ES-I3 (cell line): ENCODE measurements around the gene CREM.

Source experiments
- H3K36me3 ChIP-seq: 2 replicates; pipeline ENCODE4 v1.6.1; 2013; ENCODE audit warnings: mild to moderate bottlenecking, low read length, control low read depth, moderate library complexity; ENCODE audit not compliant: insufficient read depth
- H3K4me1 ChIP-seq: 2 replicates; pipeline ENCODE4 v1.6.1; 2013; ENCODE audit warnings: mild to moderate bottlenecking, control low read depth, low read length; ENCODE audit not compliant: insufficient read depth
- H3K9ac ChIP-seq: 2 replicates; pipeline ENCODE4 v1.6.1; 2013; ENCODE audit warnings: low read depth, mild to moderate bottlenecking, low read length, moderate library complexity
- H3K9me3 ChIP-seq: 2 replicates; pipeline ENCODE4 v1.6.1; 2013; ENCODE audit warnings: mild to moderate bottlenecking, low read length, moderate library complexity; ENCODE audit not compliant: control insufficient read depth, insufficient read depth

The CREM gene

DNA sequence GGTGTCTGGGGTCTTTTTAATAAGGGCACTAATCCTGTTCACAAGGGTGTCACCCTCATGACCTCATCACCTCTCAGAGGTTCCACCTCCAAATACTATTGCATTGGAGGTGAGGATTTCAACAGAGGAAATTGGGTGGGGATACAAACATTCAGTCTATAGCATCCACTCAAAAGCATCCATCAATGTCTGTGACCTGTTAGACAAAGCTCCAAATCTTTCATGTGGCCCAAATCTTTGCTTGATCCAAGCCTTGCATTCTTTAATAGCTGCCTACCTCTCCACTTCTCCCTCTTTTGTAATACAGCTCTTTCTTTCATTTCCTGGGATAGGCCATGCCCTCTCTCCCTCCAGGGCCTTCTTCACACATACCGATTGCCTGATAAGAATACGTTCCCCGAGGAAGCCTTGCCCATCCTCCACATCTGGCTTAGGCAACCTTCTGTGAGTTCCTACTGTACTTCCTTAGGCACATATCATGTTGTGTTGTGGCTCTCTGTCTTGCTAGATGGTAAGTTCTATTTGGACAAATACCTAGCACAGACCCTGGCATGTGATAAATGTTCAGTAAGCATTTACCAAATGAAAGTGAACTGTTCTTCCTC is 66.1 kb downstream of the CREM start:
- Histone ChIP-seq H3K9me3 (peaks cover 5% of the 10 kb centered on the region), H3K9ac (no peak overlapping the region), H3K4me1 (peaks cover 10% of the 10 kb centered on the region), H3K36me3 (no peaks in the 10 kb centered on the region; the same call in 1 of the 2 replicates)

DNA sequence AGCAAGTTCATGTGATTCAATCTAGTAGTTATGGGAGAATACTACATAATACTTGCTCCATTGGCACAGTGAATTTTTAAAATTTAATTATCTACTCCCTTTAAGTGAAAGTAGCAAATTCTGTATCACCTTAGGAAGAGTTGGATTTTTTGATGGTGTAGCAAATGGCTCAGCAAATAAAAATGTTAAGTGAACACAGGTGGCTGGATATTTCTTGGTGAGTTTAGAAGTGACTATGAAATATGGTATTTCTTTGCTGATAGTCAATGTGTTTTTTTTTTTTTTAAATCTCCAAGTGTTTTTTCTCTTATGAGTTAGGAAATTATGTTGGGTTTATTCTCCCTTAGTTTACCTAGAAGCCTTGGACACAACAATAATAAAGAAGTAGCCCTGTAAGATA is 67.8 kb downstream of the CREM start:
- H3K36me3 ChIP-seq: no peaks in the 10 kb centered on the region; the same call in 1 of the 2 replicates

DNA sequence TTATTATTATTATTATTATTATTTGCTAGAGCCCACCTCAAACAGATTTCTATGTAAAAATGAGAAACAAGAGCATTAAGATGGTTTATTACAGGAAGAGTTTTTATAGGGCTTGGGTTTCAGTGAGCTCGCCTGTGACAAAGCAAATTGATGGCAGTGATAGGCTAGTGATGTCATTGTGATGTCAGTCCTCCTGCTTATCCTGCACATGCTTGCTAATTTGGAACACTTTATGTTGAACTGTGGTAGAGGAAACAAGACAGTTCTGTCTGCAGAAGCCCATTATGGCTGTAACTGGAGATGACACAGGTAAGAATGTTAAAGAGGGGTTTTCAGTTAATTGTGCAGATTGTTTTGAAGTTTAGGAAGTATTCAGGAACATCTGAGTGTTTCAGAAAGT is 68.3 kb downstream of the CREM start:
- Histone ChIP-seq H3K36me3 (no peaks in the 10 kb centered on the region; the same call in 1 of the 2 replicates), H3K4me1 (peaks cover 10% of the 10 kb centered on the region), H3K9ac (peak overlapping the region; percentile 50; the same call in 1 of the 2 replicates), H3K9me3 (peaks cover 5% of the 10 kb centered on the region)

More for the DNA sequence above, 67.8 kb downstream of the CREM start:
- Histone ChIP-seq H3K4me1 (peaks cover 10% of the 10 kb centered on the region), H3K9ac (no peak overlapping the region), H3K9me3 (peaks cover 5% of the 10 kb centered on the region)

DNA sequence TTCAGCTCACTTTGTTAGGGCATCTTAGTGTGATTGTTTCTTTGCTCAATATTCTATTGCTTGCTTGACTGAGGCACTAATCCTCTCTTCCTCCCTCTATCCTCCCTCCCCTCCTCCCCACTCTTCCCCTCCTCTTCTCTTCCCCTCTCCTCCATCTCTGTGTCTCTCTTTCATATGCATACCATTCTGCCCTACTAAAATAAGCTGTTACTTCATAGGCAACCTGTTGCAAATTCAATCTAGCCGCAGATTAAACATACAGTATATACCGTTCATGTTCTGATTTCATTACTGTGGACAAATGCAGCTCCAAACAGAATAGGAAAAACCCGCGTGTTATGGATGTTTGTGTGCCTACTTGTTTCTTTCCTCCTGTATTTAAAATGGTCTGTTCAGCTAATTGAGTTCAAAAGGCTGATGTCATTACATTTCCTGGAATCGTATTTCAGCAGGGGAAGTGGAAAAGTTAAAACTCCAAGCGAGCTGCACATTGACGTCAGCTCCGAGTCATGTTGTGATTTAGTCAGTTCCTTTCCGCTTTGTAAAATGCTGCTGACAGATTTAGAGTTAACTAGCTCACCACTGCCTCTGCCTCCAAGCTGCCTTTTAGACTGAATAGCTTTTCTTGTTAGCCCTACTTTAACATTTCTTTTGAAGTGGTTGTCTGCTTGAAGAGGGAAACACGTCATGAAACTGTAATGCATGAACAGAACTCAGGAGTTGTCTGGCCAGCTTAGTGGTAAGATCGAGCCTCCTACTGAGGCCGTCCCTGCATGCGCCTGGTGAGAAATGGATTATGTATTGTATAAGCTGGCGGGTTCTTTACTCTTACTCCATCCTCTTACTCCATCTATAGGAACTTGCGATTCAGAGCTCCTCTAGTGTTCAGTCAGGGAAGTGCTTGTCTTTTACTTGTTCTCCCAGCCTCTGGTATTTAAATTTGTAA is 69.0 kb downstream of the CREM start:
- Histone ChIP-seq H3K9me3 (peaks cover 5% of the 10 kb centered on the region), H3K36me3 (no peaks in the 10 kb centered on the region; the same call in 1 of the 2 replicates), H3K4me1 (peaks cover 10% of the 10 kb centered on the region), H3K9ac (peak overlapping the region; percentile 50)

DNA sequence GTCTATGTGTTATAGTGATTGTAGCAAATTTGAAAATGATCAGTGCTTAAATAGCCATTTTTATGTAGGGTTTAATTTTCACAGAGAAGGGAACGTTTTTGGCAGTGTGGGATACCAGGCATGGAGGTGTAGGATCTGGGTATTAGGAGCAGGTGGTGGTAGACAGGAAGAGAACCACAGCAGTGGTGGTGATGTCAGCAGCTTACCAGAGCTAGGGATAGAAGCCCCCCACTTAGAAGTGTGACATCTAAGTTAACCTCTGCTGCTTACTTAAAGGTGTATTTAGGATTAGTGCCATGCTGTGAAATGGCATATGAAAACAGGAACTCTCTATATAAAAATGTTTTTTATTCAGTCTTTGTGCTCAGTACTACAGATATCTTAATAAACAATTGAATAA is 73.8 kb downstream of the CREM start:
- H3K9me3 ChIP-seq: no peaks in the 10 kb centered on the region
- H3K4me1 ChIP-seq: no peaks in the 10 kb centered on the region
- no peaks in the 10 kb centered on the region for H3K36me3 ChIP-seq
- H3K9ac ChIP-seq: no peak overlapping the region

DNA sequence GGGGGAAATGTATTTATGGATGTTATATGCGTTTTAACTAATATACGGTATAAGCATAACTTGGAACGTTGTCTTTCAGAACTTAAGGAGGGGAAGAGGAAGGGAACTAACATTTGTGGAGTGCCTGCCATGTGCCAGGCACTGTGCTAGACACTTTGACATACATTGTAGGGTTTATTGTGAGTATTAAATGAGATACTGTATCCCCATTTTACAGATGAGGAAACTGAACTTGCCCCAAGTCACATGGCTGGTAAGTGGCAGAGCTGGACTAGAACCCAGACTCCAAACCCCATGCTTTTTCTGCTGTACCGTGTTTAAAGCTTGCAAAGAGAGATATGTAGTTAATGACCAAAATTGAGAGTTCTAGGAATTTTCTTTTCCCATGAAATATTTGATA is 74.6 kb downstream of the CREM start:
- Histone ChIP-seq H3K36me3 (no peaks in the 10 kb centered on the region), H3K9me3 (no peaks in the 10 kb centered on the region), H3K9ac (no peak overlapping the region), H3K4me1 (no peaks in the 10 kb centered on the region)

DNA sequence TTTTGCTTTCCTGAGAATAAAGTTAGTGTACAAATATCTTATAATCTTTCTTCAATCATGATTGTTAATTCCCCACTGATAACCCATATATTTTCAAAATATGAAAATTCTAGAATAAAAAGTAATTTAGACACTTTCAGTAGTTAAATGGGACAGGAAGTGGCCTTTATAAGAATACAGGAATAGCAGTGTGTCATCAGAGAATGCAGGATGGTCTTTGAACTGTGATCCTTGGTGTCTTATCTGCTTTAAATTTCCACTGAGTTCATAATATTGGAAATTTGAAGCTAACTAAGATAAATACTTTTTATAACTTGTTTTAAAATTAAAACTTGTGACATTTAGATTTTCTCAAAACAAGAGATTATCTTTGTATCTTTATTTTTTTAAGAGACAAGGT is 75.4 kb downstream of the CREM start:
- Histone ChIP-seq H3K9me3 (no peaks in the 10 kb centered on the region), H3K4me1 (no peaks in the 10 kb centered on the region), H3K9ac (no peak overlapping the region), H3K36me3 (no peaks in the 10 kb centered on the region)

DNA sequence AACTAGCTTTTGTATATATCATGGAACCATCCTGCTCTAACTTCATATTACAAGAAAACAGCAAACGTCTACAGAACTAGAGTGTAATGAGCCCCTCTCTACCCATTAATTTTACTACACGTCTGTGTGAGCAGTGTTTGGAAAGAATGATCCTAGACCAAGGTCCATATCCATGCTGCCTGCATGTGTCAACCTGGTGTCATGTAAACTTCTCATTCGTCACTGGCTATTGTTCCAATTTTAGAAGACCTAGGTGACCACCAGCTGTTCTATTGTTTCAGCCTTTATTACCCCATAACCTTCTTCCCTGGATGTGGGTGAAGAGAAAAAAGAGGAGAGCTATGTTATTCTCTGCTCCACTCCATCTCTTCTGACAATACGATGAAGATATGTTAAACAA is 77.1 kb downstream of the CREM start:
- no peaks in the 10 kb centered on the region; the same call in 1 of the 2 replicates for H3K36me3 ChIP-seq
- H3K9ac ChIP-seq: no peak overlapping the region
- no peaks in the 10 kb centered on the region for H3K9me3 ChIP-seq
- H3K4me1 ChIP-seq: peaks cover 1% of the 10 kb centered on the region; the same call in 1 of the 2 replicates

DNA sequence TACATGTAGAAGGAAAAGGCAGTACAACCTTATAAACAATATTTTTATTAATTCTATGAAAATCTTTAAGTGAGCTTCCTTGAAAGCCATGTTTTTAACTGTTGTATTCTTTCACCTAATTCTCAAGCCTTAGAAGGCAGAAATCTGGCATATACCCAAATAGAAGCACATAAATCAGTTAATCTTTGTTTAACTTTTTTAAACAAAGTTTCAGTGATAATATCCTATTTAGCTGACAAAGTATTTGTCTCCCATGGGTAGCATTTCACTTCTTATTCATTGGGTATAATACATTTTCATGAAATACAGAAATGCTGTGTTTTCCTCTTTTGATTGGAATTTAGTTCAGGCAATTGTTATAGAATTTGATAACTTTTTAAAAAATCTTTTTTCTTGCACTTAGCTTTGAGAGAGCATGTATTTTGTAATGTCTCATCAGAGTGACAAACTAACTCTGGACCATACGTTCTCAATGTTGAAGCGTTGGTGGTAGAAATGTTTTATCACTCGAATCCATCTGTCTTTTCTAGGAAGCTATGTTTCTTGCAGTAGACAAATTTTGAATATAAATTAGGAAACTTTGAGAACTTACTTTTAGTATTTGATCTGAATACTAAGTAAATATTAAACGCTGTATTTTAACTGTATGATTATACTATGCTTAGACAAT is 78.1 kb downstream of the CREM start:
- peaks cover 9% of the 10 kb centered on the region; the same call in 1 of the 2 replicates for H3K4me1 ChIP-seq
- no peaks in the 10 kb centered on the region for H3K9me3 ChIP-seq
- H3K36me3 ChIP-seq: no peaks in the 10 kb centered on the region; the same call in 1 of the 2 replicates
- no peak overlapping the region for H3K9ac ChIP-seq

DNA sequence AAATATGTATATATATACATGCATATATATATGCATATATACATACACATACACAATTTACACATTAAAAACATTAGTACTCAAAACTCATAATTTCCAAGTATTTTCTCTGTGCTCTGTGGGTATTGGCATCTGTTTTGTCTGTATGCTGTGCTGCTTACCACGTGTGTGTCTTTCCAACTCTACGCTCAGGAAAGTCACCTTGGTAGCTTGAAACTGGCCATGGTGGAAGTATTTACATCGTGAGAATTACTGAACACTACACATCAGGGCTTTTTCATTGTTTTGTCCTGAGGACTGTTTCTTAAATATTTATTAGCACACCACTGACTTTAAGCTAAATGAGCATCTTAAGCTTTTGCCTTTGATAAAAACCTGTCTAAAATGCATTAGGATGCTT is 79.6 kb downstream of the CREM start:
- Histone ChIP-seq H3K9ac (no peak overlapping the region), H3K9me3 (no peaks in the 10 kb centered on the region), H3K36me3 (no peaks in the 10 kb centered on the region; the same call in 1 of the 2 replicates), H3K4me1 (peaks cover 23% of the 10 kb centered on the region)

DNA sequence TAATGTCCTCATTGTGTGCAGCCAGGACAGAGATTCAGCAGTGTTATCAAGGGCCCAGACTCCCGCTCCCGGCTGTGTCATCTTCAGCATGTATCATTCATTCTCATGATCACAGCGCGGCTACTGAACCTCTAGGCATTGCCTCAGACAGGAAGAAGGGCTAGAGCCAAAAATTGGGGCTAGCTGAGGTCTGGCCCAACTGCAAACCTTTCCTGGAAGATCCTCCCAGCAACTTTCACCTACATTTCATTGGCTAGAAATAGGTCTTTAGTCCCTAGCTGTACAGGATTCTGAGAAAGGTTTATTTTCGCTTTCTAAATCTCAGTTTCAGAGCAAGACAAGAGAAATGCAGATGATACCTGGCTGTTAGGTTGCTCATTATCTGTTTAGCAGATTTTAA is 81.9 kb downstream of the CREM start:
- H3K36me3 ChIP-seq: no peaks in the 10 kb centered on the region; the same call in 1 of the 2 replicates
- H3K9ac ChIP-seq: no peak overlapping the region
- H3K4me1 ChIP-seq: peaks cover 34% of the 10 kb centered on the region
- H3K9me3 ChIP-seq: no peaks in the 10 kb centered on the region

DNA sequence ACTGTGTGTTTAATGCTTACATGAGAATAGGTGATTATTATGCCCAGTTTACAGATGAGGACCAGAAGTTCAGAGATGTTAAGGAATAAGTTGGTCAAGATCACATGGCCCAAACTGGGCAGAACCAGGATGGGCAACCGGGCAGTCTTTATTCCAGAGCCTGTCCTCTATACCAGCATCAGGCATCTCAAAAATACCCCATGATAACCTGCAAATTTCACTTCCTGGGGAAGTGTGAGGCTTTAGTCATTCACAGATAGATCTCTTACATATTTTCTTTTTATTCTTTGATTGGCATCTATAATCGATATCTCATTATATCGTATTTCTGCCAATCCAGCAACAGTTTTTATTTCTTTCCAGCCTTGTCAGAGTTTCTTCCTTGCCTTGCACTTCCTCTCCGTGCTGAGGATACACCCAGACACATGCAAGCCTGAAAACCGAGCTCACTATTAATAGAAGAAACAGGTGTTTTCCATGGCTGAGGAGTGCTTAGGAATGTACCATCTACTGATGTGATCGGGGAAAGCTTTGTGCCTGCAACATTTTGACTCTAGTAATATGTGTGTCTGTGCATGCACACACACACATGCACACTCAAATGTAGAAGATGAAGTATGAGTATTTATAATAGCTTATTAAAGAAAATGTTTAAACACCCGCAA is 82.4 kb downstream of the CREM start:
- peaks cover 34% of the 10 kb centered on the region for H3K4me1 ChIP-seq
- H3K9ac ChIP-seq: no peak overlapping the region
- H3K36me3 ChIP-seq: no peaks in the 10 kb centered on the region; the same call in 1 of the 2 replicates
- no peaks in the 10 kb centered on the region for H3K9me3 ChIP-seq

DNA sequence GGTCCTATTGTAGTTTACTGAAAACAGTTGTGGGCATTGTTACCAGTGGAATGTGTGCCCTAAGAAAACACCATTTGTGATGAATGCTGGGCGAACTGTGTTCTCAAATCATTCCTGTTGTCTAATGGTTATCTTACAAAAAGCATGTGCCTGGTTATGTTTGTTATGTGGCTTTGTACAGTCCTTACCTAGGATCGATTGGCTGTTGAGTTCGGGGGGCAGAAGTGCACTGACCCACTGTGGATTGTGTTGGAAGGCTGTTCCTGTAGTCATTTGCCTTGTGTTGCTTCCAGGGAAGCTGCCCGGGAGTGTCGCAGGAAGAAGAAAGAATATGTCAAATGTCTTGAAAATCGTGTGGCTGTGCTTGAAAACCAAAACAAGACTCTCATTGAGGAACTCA is 84.3 kb downstream of the CREM start:
- Histone ChIP-seq H3K4me1 (peaks cover 34% of the 10 kb centered on the region), H3K9me3 (no peaks in the 10 kb centered on the region), H3K36me3 (no peaks in the 10 kb centered on the region; the same call in 1 of the 2 replicates), H3K9ac (no peak overlapping the region)

DNA sequence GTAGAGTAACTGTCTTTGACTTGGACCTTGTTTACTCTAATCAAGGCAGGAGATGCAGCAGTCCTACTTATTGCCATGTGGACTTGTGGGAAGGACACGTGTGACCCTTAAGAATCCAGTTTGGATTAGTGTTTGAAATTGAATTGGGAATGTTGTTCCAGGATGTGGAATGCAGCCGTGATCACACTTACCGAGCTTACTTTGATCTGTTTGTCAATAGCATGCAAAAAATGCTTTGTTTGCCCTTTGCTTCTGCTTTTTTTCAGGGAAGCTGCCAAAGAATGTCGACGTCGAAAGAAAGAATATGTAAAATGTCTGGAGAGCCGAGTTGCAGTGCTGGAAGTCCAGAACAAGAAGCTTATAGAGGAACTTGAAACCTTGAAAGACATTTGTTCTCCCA is 84.7 kb downstream of the CREM start:
- no peak overlapping the region for H3K9ac ChIP-seq
- peaks cover 34% of the 10 kb centered on the region for H3K4me1 ChIP-seq
- H3K9me3 ChIP-seq: no peaks in the 10 kb centered on the region
- no peaks in the 10 kb centered on the region; the same call in 1 of the 2 replicates for H3K36me3 ChIP-seq
